Fibroblast of skin of abdomen (primary cell): ENCODE results near the gene SLC10A7.

Experiments used
- DNase-seq: peaks from one replicate; pipeline ENCODE4 v3.0.0-alpha.2; 2013

Gene SLC10A7

DNA sequence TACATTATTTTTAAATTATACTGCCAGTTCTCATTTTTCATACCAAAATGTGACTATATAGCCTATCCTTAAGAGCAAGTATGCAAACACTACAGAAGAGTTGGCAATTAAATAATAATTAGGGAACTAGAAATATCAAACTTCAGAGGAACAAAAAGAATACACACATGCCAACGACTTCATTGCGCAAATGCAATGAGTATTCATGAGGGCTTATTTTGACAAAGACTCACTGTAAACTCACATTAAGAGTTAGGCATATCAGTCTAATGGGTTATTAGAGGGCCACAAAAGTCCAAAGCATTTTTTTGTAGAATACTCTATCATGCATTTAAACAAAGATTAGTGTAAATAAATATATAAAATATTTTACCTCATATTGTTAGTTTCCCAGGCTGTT is 31.6 kb downstream of the SLC10A7 start:
- no peak for DNase-seq

DNA sequence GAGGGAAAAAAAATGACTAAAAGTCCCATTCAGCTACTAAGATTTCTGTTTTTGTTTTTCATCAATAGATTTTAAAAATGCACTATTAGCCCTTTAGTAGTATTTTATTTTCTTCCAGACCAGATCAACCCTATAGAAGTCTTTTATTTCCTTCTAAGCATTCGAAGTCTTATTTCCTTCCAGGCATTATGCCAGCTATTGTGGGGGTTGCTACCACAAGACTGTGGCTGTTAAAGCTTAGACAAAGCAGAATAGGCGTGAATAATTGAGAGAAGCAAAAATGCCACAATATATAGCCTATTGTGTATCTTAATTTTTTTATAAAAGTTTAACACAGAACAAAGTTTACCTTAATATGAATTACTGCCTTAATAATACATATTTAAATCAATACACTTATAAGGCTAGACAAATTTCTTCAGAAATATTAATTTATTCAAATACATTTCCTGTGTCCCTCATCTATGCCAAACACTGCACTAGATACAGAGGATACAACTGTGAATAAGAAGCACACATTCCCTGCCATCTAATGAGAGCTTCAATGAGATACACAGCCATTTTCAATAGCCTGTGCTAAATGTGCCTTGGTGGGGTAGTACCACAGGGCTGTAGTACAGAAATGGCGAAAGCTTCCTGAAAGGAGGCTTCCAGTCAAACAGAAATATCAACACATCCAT is 33.1 kb downstream of the SLC10A7 start:
- DNase-seq = peak; percentile 50

GRCh38 chr4:146486565-146486964 is 35.2 kb downstream of the SLC10A7 start:
- DNase-seq = no peak

GRCh38 chr4:146485968-146486367 is 35.8 kb downstream of the SLC10A7 start:
- DNase-seq = no peak

DNA sequence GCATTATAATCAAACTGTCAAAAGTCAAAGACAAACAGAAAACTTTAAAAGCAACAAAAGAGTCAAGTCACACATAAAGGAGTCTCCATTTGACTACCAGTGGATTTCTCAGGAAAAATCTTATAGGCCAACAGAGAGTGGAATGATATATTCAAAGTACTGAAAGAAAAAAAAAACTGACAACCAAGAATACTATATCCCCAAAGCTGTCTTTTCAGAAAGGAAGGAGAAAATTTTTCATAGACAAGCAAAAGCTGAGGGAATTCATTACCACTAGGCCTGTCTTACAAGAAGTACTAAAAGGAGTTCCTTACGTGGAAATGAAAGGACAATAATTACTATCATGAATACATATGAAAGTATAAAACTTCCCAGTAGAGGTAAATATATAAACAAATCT is 39.0 kb downstream of the SLC10A7 start:
- no peak for DNase-seq

GRCh38 chr4:146481246-146481645 is 40.5 kb downstream of the SLC10A7 start:
- DNase-seq = no peak

DNA sequence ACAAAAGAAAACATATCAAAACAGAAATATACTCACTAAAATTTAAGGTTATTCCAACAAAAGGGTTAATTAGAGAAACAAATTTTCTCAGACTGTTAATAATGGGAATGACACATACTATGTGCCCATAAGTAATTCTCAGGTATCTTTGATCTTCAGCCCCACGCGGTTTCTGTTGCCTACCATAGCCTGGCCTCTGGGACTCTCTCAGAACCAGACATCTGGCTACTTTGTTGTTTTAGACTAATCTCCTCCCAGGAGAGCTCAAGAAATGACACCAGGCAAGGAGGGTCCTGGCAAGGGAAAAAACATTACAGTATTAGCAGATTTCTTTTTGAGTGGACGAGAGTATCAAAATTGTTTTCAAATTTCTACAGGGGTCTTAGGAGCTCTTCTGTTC is 43.7 kb downstream of the SLC10A7 start:
- DNase-seq = no peak

- DNase-seq = peak; percentile 9
Measured at GRCh38 chr4:146477054-146477453, 44.7 kb downstream of the SLC10A7 start.

- no peak for DNase-seq
Measured at GRCh38 chr4:146472404-146472803, 49.3 kb downstream of the SLC10A7 start.

- peak; percentile 5 for DNase-seq
Measured at GRCh38 chr4:146470604-146471003, 51.1 kb downstream of the SLC10A7 start.

GRCh38 chr4:146469022-146469421 is 52.7 kb downstream of the SLC10A7 start:
- peak; percentile 4 for DNase-seq

DNA sequence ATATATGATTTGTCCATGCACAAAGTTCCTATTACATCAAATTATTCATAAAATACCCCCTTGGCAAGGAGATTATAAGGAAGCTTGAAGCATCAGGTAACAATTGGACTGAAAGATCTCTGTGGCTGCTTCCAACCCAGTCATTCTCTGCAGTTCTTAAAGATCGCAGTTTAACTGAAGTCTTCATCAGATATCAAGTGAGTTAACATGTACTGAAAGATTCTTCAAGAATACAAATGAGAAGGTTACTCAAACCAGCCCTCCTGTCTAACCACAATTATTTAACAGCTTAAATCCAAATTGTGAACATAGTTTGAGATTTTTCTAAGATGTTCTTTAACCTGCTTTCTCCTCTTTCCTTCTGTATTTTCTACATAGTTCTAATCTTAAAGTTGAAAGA is 56.1 kb downstream of the SLC10A7 start:
- peak; percentile 12 for DNase-seq

DNA sequence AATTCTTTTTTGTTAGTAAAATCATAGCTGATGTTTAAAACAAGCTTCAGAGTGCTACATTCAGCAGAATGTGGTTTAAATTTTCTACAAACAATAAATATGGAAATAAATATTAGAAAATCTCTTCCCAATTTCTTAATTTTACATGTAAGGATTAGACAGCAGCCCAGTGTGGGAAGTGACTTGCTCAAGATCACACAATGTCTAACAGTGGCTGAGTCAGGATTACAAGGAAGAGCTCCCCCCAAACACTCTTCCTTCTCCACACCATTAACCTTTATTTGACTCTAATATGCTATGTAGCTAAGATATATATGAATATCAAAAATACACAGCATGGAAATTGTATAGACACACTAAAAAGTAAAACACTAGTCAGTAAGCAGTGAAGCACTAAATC is 59.5 kb downstream of the SLC10A7 start:
- no peak for DNase-seq

- DNase-seq = no peak
Measured at GRCh38 chr4:146458594-146458993, 63.1 kb downstream of the SLC10A7 start.

DNA sequence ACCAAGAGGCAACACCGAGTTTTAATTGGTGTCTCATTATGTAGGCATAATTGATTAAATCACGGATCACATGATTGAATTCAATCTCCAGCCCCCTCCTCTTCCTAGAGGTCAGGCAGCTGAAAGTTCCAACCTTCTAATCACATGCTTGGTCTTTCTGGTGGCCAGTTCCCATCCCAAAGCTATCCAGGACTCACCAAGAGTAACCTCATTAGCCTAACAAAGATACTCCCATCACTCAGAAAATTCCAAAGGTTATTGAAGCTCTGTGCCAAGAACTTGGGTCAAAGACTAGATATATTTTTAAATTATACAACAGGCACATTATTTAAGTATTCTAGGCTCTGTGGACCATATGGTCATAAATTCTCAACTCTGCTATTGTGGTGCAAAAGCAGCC is 65.1 kb downstream of the SLC10A7 start:
- DNase-seq = no peak

GRCh38 chr4:146453181-146453807 is 68.4 kb downstream of the SLC10A7 start:
- DNase-seq = peak; percentile 6

- no peak for DNase-seq
Measured at GRCh38 chr4:146450524-146450923, 71.2 kb downstream of the SLC10A7 start.

GRCh38 chr4:146446555-146446954 is 75.2 kb downstream of the SLC10A7 start:
- DNase-seq = no peak

- DNase-seq = no peak
Measured at GRCh38 chr4:146445198-146446150, 76.3 kb downstream of the SLC10A7 start.

- DNase-seq = no peak
Measured at GRCh38 chr4:146443525-146443924, 78.2 kb downstream of the SLC10A7 start.

DNA sequence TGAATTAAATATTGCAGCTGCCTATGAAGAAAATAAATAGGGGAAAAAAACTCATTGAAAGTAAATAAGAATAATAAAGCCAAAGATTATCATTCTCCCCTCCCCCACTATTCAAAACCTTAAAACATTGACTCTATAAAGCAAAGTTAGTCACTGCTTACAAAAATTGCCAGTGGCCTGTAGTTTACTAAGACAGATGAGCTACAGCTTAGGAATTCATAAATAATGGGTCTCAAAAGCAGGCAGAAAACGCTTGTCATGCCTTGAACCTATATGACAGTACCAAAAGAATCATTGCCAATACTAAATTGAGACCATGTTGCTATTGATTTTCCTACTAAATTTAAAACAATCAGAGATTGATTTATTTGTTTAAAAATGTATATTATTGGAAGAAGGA is 78.9 kb downstream of the SLC10A7 start:
- DNase-seq = peak; percentile 64

DNA sequence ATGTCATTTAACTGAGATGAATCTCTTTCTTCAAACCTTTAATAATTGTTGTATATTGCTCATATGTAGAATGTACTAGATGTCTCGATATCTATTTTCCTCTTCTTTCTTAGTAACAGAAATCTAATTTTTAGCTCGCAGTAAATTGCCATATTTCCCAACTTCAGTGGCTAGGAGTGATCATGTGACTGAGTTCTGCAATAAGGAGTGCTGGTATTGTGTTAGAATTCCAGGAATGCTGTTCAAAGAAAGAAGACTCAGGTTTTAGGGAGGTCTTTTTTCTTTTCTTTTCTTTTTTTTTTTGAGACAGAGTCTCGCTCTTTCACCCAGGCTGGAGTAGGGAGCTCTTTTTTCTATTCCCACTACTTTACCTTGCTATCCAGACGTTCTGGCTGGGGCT is 81.7 kb downstream of the SLC10A7 start:
- no peak for DNase-seq

- DNase-seq = no peak
Measured at GRCh38 chr4:146439437-146439836, 82.3 kb downstream of the SLC10A7 start.
